GM19397 (cell line): Measurements from ENCODE around the gene IL13RA2.

Source experiments
- ATAC-seq: cut with Tn5 transposase; IDR thresholded peaks from one replicate; pipeline ENCODE4 v1.9.1; 2021; ENCODE audit warnings: mild to moderate bottlenecking, moderate library complexity; ENCODE audit not compliant: unreplicated experiment

IL13RA2 gene

DNA sequence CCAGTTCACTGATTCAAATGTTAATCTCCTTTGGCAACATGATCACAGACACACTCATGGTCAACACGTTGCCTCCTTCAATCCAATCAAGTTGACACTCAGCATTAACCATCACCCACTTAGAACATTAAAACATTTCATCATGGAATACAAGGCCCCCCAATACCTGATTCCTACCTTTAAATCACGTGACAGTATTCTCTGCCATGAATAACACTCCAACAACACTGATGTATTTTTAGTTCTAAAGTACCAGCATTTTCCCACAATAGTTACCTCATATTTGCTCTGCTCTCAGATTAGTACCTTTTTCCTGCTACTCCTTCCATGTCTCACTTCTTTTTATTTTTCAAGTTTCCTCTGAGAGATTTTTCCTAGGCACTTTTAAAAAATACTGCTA is 19.6 kb downstream of the IL13RA2 start:
- ATAC-seq = no peak

DNA sequence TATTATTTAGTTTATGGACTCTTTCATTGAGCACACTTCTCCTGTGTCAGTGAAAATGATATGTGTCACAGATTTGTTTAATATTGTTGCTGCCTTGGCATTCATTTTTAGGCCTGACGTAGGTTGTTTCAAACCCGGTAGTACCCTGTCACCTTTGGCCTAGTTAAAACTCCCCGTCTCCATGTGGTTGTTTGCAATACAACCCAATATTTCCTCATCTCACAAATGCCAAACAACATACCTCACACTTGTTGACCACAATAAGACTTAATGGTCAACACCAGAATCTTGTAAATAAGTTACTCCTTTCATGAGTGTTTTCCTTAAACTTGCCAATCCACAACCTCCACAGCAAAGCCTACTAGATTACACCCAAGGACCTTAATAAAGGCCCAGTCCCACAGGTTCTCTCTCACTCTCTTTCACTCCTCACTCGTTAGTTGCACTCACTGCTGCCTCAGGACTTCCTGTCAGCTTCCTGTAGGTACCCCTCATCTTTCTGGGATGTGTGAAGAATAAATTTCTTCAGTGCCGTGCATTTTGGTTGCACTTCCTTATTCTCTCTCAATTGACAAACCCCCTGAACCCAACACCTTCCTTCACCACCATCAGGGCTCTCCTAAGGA is 31.3 kb downstream of the IL13RA2 start:
- ATAC-seq = no peak

DNA sequence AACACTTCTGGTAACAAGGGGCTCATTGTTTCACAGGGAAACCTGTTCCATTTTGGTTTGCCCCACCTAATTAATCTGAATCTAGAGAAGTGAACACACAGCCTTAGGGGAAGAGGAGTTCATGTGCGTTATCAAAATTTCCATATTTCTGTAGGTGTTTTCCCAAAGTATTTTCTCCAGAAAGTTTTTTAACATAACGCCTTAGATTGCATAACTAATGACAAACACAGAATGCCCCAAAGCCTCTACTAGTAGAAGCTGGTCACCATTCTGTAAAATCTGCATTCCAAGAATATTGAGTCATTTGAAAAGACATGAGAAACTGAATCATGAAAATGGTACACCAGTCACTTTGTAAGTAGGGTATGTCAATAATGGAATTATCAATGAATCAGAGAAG is 41.1 kb downstream of the IL13RA2 start:
- no peak for ATAC-seq

DNA sequence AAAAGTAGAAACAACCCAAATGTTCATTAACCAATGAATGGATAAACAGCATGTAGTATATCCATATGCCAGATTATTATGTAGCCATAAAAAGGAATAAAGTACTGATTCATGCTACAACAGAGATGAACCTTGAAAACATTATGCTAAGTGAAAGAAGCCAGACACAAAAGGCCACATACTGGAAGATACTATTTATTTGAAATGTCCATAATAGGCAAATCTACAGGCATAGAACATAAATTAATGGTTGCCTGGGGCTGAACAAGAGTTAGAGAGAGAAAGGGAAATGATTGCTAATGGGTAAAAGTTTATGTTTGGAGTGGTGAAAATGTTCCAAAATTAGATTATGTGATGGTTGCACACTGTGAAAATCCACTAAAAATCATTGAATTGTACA is 44.4 kb downstream of the IL13RA2 start:
- no peak for ATAC-seq

DNA sequence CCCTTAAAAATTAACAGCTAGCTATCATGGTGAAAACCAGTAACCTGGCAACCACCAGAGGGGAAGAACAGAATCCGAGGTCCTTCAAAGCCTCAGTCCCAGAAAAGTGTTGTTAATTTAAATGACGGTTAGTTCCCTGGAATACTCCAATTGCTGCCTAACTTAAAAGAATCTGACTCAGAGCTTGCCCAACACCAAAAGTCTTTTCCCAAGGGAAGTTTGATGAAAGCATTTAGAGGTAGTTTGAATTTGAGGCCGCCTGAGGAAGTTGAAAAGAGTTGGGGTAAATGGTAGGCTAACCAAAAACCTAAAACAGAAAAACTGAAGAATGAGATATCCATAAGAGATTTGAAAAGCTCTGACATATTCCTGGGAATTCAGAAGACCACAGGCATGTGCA is 46.6 kb downstream of the IL13RA2 start:
- no peak for ATAC-seq

DNA sequence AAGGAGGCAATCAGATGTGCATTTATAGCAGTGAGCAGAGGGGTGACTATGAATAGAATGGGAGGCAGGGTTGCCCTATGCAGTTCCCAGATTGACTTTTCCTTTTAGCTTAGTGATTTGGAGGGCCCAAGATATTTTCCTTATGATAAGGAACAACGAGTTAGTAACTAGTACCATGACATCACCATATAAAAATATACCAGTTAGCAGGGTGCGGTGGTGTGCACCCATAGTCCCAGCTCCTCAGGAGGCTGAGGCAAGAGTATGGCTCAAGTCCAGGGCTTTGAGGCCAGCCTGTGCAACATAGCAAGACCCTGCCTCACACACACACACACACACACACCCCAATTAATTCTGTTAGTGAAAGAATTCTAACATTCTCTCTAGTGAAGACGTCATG is 53.0 kb downstream of the IL13RA2 start:
- ATAC-seq = no peak

DNA sequence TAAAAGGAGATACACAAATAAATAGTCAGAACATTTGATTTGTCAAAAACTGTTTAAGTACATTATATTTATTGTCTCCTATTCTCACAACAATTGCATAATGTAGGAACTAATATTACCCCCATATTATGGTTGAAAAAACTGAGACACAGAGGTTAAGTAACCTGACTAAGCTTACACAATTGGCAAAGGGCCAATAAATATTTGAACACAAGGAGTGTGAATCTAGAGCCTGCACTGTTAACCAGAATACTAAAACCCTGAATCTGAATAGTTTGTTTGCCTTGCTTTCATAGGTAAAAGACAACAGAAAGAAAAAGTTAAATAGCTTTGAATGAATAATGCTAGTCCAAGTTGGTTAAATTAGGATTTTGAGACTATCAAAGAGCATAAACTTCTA is 55.2 kb downstream of the IL13RA2 start:
- ATAC-seq = no peak

DNA sequence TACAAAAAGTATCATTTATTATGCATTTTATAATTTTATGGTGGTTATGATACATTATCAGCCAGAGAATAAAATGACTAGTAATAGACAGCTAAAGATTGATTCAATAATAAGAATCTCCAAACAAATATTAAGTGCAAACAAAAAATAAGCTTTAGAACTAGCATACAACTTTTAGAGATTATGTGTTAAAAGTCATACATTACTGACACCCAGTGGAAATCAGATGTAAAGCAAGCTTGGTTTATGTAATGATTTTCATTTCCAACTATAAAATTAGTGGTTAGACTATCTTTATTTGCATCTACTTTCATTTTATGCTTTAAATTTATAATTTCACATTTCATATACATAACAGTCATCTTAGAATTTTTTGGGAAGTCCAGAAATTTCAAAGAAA is 57.7 kb downstream of the IL13RA2 start:
- no peak for ATAC-seq
